Mesothelial cell of epicardium (in vitro differentiated cells): ENCODE results near the gene RTN4RL1. TPM values are rescaled to one million over a fixed set of nuclear protein-coding genes. Genes with fewer than 3 reads are reported as not detected.

Experiments used
- DNase-seq, 2 experiments: peaks; one replicate each; pipeline ENCODE4 v3.0.0; 2021; ENCODE audit warnings: low spot score in 2 of 2; ENCODE audit not compliant: unreplicated experiment in 2 of 2
- H3K27ac Mint-ChIP-seq: 2 replicates; pipeline ENCODE4 v1.8.0; 2021; ENCODE audit warnings: mixed read lengths
- H3K27me3 Mint-ChIP-seq: 2 replicates; pipeline ENCODE4 v1.8.0; 2021; ENCODE audit warnings: low read depth, mixed read lengths
- H3K36me3 Mint-ChIP-seq: 2 replicates; pipeline ENCODE4 v1.8.0; 2021; ENCODE audit warnings: mixed read lengths
- H3K4me1 Mint-ChIP-seq: 2 replicates; pipeline ENCODE4 v1.8.0; 2021; ENCODE audit warnings: mixed read lengths
- H3K4me3 Mint-ChIP-seq: 2 replicates; pipeline ENCODE4 v1.8.0; 2021; ENCODE audit warnings: mild to moderate bottlenecking, moderate library complexity, mixed read lengths
- H3K9me3 Mint-ChIP-seq: 2 replicates; pipeline ENCODE4 v1.8.0; 2021; ENCODE audit warnings: mixed read lengths
- CTCF ChIP-seq: fragments of 200-600 bp; sonication (generic); IDR thresholded peaks from one replicate; pipeline ENCODE4 v1.5.0; 2021; ENCODE audit warnings: antibody characterized with exemption; ENCODE audit not compliant: unreplicated experiment
- total RNA-seq: library from RNA; stranded (reverse); gene quantifications from 3 replicates; pipeline ENCODE4 v1.2.1, GENCODE V29; 2021

RTN4RL1 gene
- total RNA-seq, 1 donor from 2014 or later = 0.20 TPM

- TF ChIP-seq CTCF = no peak
- Mint-ChIP-seq H3K4me1 (peaks cover 11% of the 10 kb centered on the region), H3K36me3 (peaks cover 1% of the 10 kb centered on the region), H3K9me3 (no peaks in the 10 kb centered on the region), H3K27ac (no peak overlapping the region), H3K27me3 (peaks cover 3% of the 10 kb centered on the region), H3K4me3 (no peak overlapping the region)
- DNase-seq = no peak
Observed at GRCh38 chr17:1951920-1952319, 73.2 kb downstream of the RTN4RL1 start.

- no peaks in the 10 kb centered on the region for H3K36me3 Mint-ChIP-seq
- no peak for TF ChIP-seq CTCF
- H3K9me3 Mint-ChIP-seq = no peaks in the 10 kb centered on the region
- H3K27me3 Mint-ChIP-seq = peaks cover 3% of the 10 kb centered on the region
- no peak overlapping the region for H3K4me3 Mint-ChIP-seq
- no peak for DNase-seq
- H3K4me1 Mint-ChIP-seq = peaks cover 17% of the 10 kb centered on the region
- H3K27ac Mint-ChIP-seq = no peak overlapping the region
Observed at GRCh38 chr17:1949754-1950153, 75.4 kb downstream of the RTN4RL1 start.

GRCh38 chr17:1948517-1948825 lies 76.7 kb downstream of the RTN4RL1 start:
- H3K36me3 Mint-ChIP-seq = no peaks in the 10 kb centered on the region
- H3K4me3 Mint-ChIP-seq = no peak overlapping the region
- no peak for DNase-seq
- peaks cover 1% of the 10 kb centered on the region for H3K27me3 Mint-ChIP-seq
- H3K4me1 Mint-ChIP-seq = peaks cover 17% of the 10 kb centered on the region
- no peak overlapping the region for H3K27ac Mint-ChIP-seq
- no peaks in the 10 kb centered on the region for H3K9me3 Mint-ChIP-seq
- no peak for TF ChIP-seq CTCF

GRCh38 chr17:1947743-1948516 lies 77.2 kb downstream of the RTN4RL1 start:
- DNase-seq = no peak
- peak overlapping the region; percentile 25 for H3K27ac Mint-ChIP-seq
- H3K4me3 Mint-ChIP-seq = no peak overlapping the region
- no peak for TF ChIP-seq CTCF
- peaks cover 17% of the 10 kb centered on the region for H3K4me1 Mint-ChIP-seq
- no peaks in the 10 kb centered on the region for H3K9me3 Mint-ChIP-seq
- H3K36me3 Mint-ChIP-seq = no peaks in the 10 kb centered on the region
- H3K27me3 Mint-ChIP-seq = peaks cover 1% of the 10 kb centered on the region

GRCh38 chr17:1947229-1947742 lies 77.8 kb downstream of the RTN4RL1 start:
- H3K36me3 Mint-ChIP-seq = no peaks in the 10 kb centered on the region
- H3K4me1 Mint-ChIP-seq = peaks cover 17% of the 10 kb centered on the region
- no peak for DNase-seq
- H3K9me3 Mint-ChIP-seq = no peaks in the 10 kb centered on the region
- H3K4me3 Mint-ChIP-seq = no peak overlapping the region
- TF ChIP-seq CTCF = no peak
- H3K27ac Mint-ChIP-seq = peak overlapping the region; percentile 25
- H3K27me3 Mint-ChIP-seq = no peaks in the 10 kb centered on the region
